K562 (cell line): ENCODE data around the gene TMEM179. TPM values are rescaled to one million over a fixed set of nuclear protein-coding genes. Genes with fewer than 3 reads are reported as not detected.

Experiments used
- ATAC-seq: fragments of 200-7000 bp; cut with Tn5 transposase; 3 replicates; pipeline ENCODE4 v1.9.1; 2020; ENCODE audit warnings: moderate library complexity
- BruUV-seq: library from RNA; stranded (reverse); fragments of 400-500 nt; replicated peaks from 2 replicates; lab custom pipeline; 2021; lab: Mats Ljungman, UMichigan
- CTCF ChIA-PET: fragments of 300-600 bp; formaldehyde crosslinking; extraction: SDS; loops from one replicate; lab custom pipeline; 2021; ENCODE audit warnings: low intra/inter-chr PET ratio; lab: Yijun Ruan, JAX
- POLR2A ChIA-PET: fragments of 300-600, 350-650 bp; sonication (Branson Sonifier 250); formaldehyde crosslinking; extraction: SDS; loops from one replicate; lab custom pipeline; 2021; ENCODE audit warnings: antibody characterized with exemption, inconsistent platforms; lab: Yijun Ruan, JAX
- DNase-seq, 4 experiments: peaks; one replicate each; pipeline versions ENCODE4 v3.0.0 to v3.0.0-alpha.2; 2011 to 2018; ENCODE audit warnings: low spot score in 3 of 4, mixed read lengths in 3 of 4; ENCODE audit errors: extremely low read depth in 1 of 4
- FAIRE-seq: peaks from 2 replicates; lab custom pipeline; 2011; peaks lifted over from hg19 to GRCh38; lab: Jason Lieb, UNC
- H2AFZ ChIP-seq: 2 replicates; pipeline ENCODE4 v1.6.0; 2011; ENCODE audit warnings: low read depth, low read length, control low read depth, inconsistent platforms
- H3K27ac ChIP-seq: fragments of 200-600 bp; 3 replicates; pipeline ENCODE4 v1.8.0; 2011; ENCODE audit warnings: low read depth, mild to moderate bottlenecking, control low read depth, inconsistent platforms, low read length, moderate library complexity, mixed read lengths; ENCODE audit errors: extremely low read depth
- H3K27me3 ChIP-seq, 2 experiments: fragments of 300-600 bp in 1 of 2; 2 replicates in 1 of 2; 3 replicates in 1 of 2; pipeline versions ENCODE4 v1.6.0 to v1.8.0; 2011; ENCODE audit warnings: inconsistent platforms in 2 of 2, low read length in 2 of 2, mild to moderate bottlenecking in 1 of 2, mixed read lengths in 1 of 2, moderate library complexity in 1 of 2; ENCODE audit not compliant: control insufficient read depth in 2 of 2, insufficient read depth in 2 of 2
- H3K36me3 ChIP-seq: fragments of 300-600 bp; 3 replicates; pipeline ENCODE4 v1.8.0; 2011; ENCODE audit warnings: mild to moderate bottlenecking, low read length, inconsistent platforms; ENCODE audit not compliant: control insufficient read depth, insufficient read depth
- H3K4me1 ChIP-seq, 2 experiments: fragments of 200-600 bp in 1 of 2; replicated peaks in 1 of 2; 2 replicates in 1 of 2; 3 replicates in 1 of 2; pipeline versions ENCODE4 v1.5.1 to v1.8.0; 2011; ENCODE audit warnings: inconsistent platforms in 2 of 2, low read length in 2 of 2, mild to moderate bottlenecking in 1 of 2, mixed read lengths in 1 of 2, moderate library complexity in 1 of 2; ENCODE audit not compliant: control insufficient read depth in 2 of 2, insufficient read depth in 2 of 2
- H3K4me2 ChIP-seq: 2 replicates; pipeline ENCODE4 v1.6.1; 2011; ENCODE audit warnings: low read length, control low read depth, inconsistent platforms, mixed read lengths; ENCODE audit not compliant: insufficient read depth
- H3K4me3 ChIP-seq: fragments of 200-600 bp; sonication (generic), shearing (Covaris generic); 2 replicates; pipeline ENCODE4 v1.5.1; 2016; ENCODE audit warnings: control low read depth, inconsistent platforms
- H3K79me2 ChIP-seq: fragments of 200-600 bp; 3 replicates; pipeline ENCODE4 v1.8.0; 2011; ENCODE audit warnings: low read length, inconsistent platforms; ENCODE audit not compliant: control insufficient read depth, insufficient read depth
- H3K9ac ChIP-seq, 2 experiments: 2 replicates each; pipeline versions ENCODE4 v1.6.0 to v1.6.1; 2011; ENCODE audit warnings: low read depth in 2 of 2, low read length in 2 of 2, control low read depth in 1 of 2, inconsistent platforms in 1 of 2, mild to moderate bottlenecking in 1 of 2, mixed read lengths in 1 of 2; ENCODE audit not compliant: insufficient read depth in 1 of 2
- H3K9me1 ChIP-seq: one replicate; pipeline ENCODE4 v1.6.0; 2011; ENCODE audit warnings: inconsistent platforms, mild to moderate bottlenecking, low read length, moderate library complexity; ENCODE audit not compliant: control insufficient read depth, insufficient read depth
- H3K9me3 ChIP-seq: replicated peaks from 2 replicates; pipeline ENCODE4 v1.5.1; 2011; ENCODE audit warnings: low read depth, low read length, inconsistent platforms; ENCODE audit not compliant: control insufficient read depth, insufficient read depth
- H4K20me1 ChIP-seq: replicated peaks from 2 replicates; pipeline ENCODE4 v1.6.1; 2011; ENCODE audit warnings: low read length, inconsistent platforms, mixed read lengths; ENCODE audit not compliant: control insufficient read depth, insufficient read depth
- HDAC3 ChIP-seq: fragments of 450-650 bp; IDR thresholded peaks from 2 replicates; pipeline ENCODE4 v1.6.1; 2018; ENCODE audit warnings: borderline replicate concordance, mild to moderate bottlenecking, moderate library complexity; ENCODE audit not compliant: partially characterized antibody
- HDGF ChIP-seq: fragments of 450-650 bp; IDR thresholded peaks from 2 replicates; pipeline ENCODE4 v1.6.1; 2016
- KLF10 ChIP-seq: fragments of 250-450 bp; sonication (Bioruptor Pico); IDR thresholded peaks from 2 replicates; pipeline ENCODE4 v1.6.1; 2021; ENCODE audit warnings: matching md5 sums
- LEF1 ChIP-seq: fragments of 450-650 bp; IDR thresholded peaks from 2 replicates; pipeline ENCODE4 v1.6.1; 2016; ENCODE audit warnings: mild to moderate bottlenecking
- MAFK ChIP-seq: IDR thresholded peaks from 2 replicates; pipeline ENCODE4 v1.6.1; 2011; ENCODE audit warnings: low read length, improper control_type of control experiment
- MYC ChIP-seq, 2 experiments: fragments of 250-450 bp in 1 of 2; sonication (Bioruptor Pico) in 1 of 2; IDR thresholded peaks; 2 replicates each; pipeline versions ENCODE4 v1.5.1 to v1.6.1; 2012 to 2021; ENCODE audit warnings: low read depth in 2 of 2, borderline replicate concordance in 1 of 2, improper control_type of control experiment in 1 of 2, low read length in 1 of 2, mild to moderate bottlenecking in 1 of 2, moderate library complexity in 1 of 2
- NR2C1 ChIP-seq, 2 experiments: fragments of 450-650 bp; IDR thresholded peaks; 2 replicates each; pipeline ENCODE4 v1.6.1; 2017; ENCODE audit warnings: mild to moderate bottlenecking in 2 of 2, antibody characterized with exemption in 1 of 2, inconsistent platforms in 1 of 2, missing compliant biosample characterization in 1 of 2, missing genetic modification characterization in 1 of 2
- SIN3B ChIP-seq: fragments of 450-650 bp; IDR thresholded peaks from 2 replicates; pipeline ENCODE4 v1.6.1; 2017; ENCODE audit warnings: low read depth, mild to moderate bottlenecking, moderate library complexity
- ZNF444 ChIP-seq: fragments of 250-450 bp; sonication (Bioruptor Pico); IDR thresholded peaks from 2 replicates; pipeline ENCODE4 v1.4.0; 2020; ENCODE audit warnings: mild to moderate bottlenecking, moderate library complexity
- ZNF75A ChIP-seq: fragments of 450-650 bp; formaldehyde crosslinking; IDR thresholded peaks from 2 replicates; pipeline ENCODE4 v1.4.0; 2020; ENCODE audit warnings: mild to moderate bottlenecking
- WGBS: fragments of 100-300 bp; shearing (Covaris generic); methylation state at CpG from one replicate; pipeline ENCODE4 v1.1.6; 2016; ENCODE audit warnings: low coverage, mixed read lengths; ENCODE audit not compliant: insufficient coverage; ENCODE audit errors: missing lambda C conversion rate; 5-methylcytosine and 5-hydroxymethylcytosine counted together
- in situ Hi-C: fragments of 300-500 bp; cut with MboI; formaldehyde crosslinking; loops from 4 replicates; pipeline ENCODE4 v1.15.0; 2018; ENCODE audit warnings: inconsistent platforms, mixed read lengths
- intact Hi-C: fragments of 100-400 bp; cut with micrococcal nuclease; formaldehyde crosslinking; loops from 2 replicates; pipeline ENCODE4 v1.14.2; 2022
- polyA plus RNA-seq, 8 experiments: library from polyadenylated mRNA; depleted of rRNA in 4 of 8; stranded (reverse) in 5 of 8; unstranded in 3 of 8; fragments of >200 nt; fragmentation: Nextera tagmentation in 2 of 8; fragmentation: Illumina TruSeq in 1 of 8; extraction: Ambion mirVana in 2 of 8; extraction: Trizol in 1 of 8; gene quantifications; 2 replicates each; pipeline versions ENCODE4 v1.2.1 to v1.2.3, GENCODE V29; 2011 to 2014; ENCODE audit warnings: inconsistent platforms in 1 of 8, missing spikeins in 1 of 8
- total RNA-seq, 7 experiments: library from RNA; depleted of rRNA in 6 of 7; stranded (reverse); fragments of >200 nt in 6 of 7; fragmentation: Illumina TruSeq in 2 of 7; extraction: Trizol in 2 of 7; gene quantifications; 2 replicates each; pipeline versions ENCODE4 v1.2.1 to v1.2.3, GENCODE V29; 2011 to 2021; ENCODE audit warnings: low replicate concordance in 1 of 7
- TF ChIP-seq, protein P1 (sequence below), 2 experiments: fragments of 150-350 bp in 1 of 2; IDR thresholded peaks; 2 replicates each; pipeline ENCODE4 v1.6.1; 2012 to 2016; ENCODE audit warnings: low read depth in 2 of 2, low read length in 2 of 2, mild to moderate bottlenecking in 1 of 2, moderate library complexity in 1 of 2
- TF ChIP-seq, protein P2 (sequence below): fragments of 450-650 bp; IDR thresholded peaks from 2 replicates; pipeline ENCODE4 v1.6.1; 2016; ENCODE audit warnings: missing biosample characterization, missing genetic modification characterization
- TF ChIP-seq, protein P3 (sequence below), 2 experiments: IDR thresholded peaks; 2 replicates each; pipeline ENCODE4 v1.6.1; 2011; ENCODE audit warnings: borderline replicate concordance in 1 of 2, control low read depth in 1 of 2, low read depth in 1 of 2, low read length in 1 of 2, mild to moderate bottlenecking in 1 of 2, mixed read lengths in 1 of 2, moderate library complexity in 1 of 2; ENCODE audit not compliant: insufficient read depth in 1 of 2, insufficient read length in 1 of 2, poor library complexity in 1 of 2, severe bottlenecking in 1 of 2; ENCODE audit errors: extremely low read depth in 1 of 2

Gene TMEM179
- total and polyA plus RNA-seq, 9 of the 15 experiments (the other 6 are each of a cell fraction or from before 2014, with no cell fraction given) = not detected

DNA sequence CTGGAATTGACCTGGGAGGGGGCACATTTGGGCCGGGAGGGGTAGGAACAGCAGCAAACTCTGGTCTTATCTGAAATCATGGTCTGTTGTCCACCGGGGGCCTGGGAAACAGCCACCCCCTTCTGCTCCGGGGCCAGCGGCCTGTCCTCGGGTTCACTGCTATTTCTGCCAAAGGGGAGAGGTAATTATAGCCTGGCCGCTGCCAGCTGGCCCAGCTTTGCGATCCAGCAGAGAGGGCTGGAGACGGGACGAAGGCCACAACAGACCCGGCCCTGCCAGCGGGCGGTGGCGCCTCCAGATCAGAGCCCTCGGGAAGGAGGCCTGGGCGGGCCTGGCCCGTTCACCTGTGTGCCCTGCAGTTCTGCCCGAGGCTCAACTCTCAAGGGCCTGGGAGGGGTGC lies 25.1 kb downstream of the TMEM179 start, which contains the start of gene C14orf180:
C14orf180 (plus strand) TSS at position 258 of the 400 bp plus-strand sequence. CDS start 6,667 bp downstream, outside the sequence.
- H3K9ac ChIP-seq = 0 out of 4 replicates have a peak within 1 kb of the TSS, but pooled peaks of 1 of the 2 experiments have one; percentile 26
- ATAC-seq = no peak
- H3K36me3 ChIP-seq = no peaks in the 10 kb centered on the region
- WGBS = 7% methylated on average over 9 of the region's 17 CpGs
- peaks cover 0 to 5% of the 10 kb centered on the region in 2 experiments; a peak in 1 of 5 replicates for H3K27me3 ChIP-seq
- peaks cover 26 to 94% of the 10 kb centered on the region in 2 experiments for H3K4me1 ChIP-seq
- H3K27ac ChIP-seq = no peak within 1 kb of the TSS
- in situ Hi-C loops (no loop called here), intact Hi-C loops (no loop called here)
- H3K79me2 ChIP-seq = no peaks in the 10 kb centered on the region
- POLR2A ChIA-PET = no interaction called here
- H3K4me2 ChIP-seq = no peak within 1 kb of the TSS
- no peaks in the 10 kb centered on the region for H3K9me3 ChIP-seq
- H2AFZ ChIP-seq = no peak within 1 kb of the TSS
- BruUV-seq = no TSS peak
- no peak for TF ChIP-seq SIN3B
- TF ChIP-seq HDAC3 = no peak
- no peak for TF ChIP-seq ZNF444 (CRISPR knock-in tag)
- TF ChIP-seq, protein P1, sequence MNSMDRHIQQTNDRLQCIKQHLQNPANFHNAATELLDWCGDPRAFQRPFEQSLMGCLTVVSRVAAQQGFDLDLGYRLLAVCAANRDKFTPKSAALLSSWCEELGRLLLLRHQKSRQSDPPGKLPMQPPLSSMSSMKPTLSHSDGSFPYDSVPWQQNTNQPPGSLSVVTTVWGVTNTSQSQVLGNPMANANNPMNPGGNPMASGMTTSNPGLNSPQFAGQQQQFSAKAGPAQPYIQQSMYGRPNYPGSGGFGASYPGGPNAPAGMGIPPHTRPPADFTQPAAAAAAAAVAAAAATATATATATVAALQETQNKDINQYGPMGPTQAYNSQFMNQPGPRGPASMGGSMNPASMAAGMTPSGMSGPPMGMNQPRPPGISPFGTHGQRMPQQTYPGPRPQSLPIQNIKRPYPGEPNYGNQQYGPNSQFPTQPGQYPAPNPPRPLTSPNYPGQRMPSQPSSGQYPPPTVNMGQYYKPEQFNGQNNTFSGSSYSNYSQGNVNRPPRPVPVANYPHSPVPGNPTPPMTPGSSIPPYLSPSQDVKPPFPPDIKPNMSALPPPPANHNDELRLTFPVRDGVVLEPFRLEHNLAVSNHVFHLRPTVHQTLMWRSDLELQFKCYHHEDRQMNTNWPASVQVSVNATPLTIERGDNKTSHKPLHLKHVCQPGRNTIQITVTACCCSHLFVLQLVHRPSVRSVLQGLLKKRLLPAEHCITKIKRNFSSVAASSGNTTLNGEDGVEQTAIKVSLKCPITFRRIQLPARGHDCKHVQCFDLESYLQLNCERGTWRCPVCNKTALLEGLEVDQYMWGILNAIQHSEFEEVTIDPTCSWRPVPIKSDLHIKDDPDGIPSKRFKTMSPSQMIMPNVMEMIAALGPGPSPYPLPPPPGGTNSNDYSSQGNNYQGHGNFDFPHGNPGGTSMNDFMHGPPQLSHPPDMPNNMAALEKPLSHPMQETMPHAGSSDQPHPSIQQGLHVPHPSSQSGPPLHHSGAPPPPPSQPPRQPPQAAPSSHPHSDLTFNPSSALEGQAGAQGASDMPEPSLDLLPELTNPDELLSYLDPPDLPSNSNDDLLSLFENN (IDR thresholded peaks at IDR 0.05; ENCODE audit: low read depth in 2 of 2, low read length in 2 of 2) = no peak
- no peak for TF ChIP-seq ZNF75A
- TF ChIP-seq, protein P2, sequence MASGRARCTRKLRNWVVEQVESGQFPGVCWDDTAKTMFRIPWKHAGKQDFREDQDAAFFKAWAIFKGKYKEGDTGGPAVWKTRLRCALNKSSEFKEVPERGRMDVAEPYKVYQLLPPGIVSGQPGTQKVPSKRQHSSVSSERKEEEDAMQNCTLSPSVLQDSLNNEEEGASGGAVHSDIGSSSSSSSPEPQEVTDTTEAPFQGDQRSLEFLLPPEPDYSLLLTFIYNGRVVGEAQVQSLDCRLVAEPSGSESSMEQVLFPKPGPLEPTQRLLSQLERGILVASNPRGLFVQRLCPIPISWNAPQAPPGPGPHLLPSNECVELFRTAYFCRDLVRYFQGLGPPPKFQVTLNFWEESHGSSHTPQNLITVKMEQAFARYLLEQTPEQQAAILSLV (tag) = no peak
- TF ChIP-seq MYC (IDR thresholded peaks at IDR 0.05; ENCODE audit: low read depth, low read length) = no peak
- TF ChIP-seq MYC (CRISPR knock-in tag; IDR thresholded peaks at IDR 0.05; ENCODE audit: borderline replicate concordance, low read depth) = no peak
- no peak for TF ChIP-seq LEF1
- TF ChIP-seq HDGF = no peak
- no peak for TF ChIP-seq KLF10 (CRISPR knock-in tag)
- no peak for TF ChIP-seq NR2C1 (IDR thresholded peaks at IDR 0.05)
- TF ChIP-seq NR2C1 (tag; IDR thresholded peaks at IDR 0.05) = no peak
- TF ChIP-seq, protein P3, sequence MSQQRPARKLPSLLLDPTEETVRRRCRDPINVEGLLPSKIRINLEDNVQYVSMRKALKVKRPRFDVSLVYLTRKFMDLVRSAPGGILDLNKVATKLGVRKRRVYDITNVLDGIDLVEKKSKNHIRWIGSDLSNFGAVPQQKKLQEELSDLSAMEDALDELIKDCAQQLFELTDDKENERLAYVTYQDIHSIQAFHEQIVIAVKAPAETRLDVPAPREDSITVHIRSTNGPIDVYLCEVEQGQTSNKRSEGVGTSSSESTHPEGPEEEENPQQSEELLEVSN (IDR thresholded peaks at IDR 0.05; ENCODE audit: borderline replicate concordance in 1 of 2, extremely low read depth in 1 of 2, insufficient read depth in 1 of 2, insufficient read length in 1 of 2, low read depth in 1 of 2, low read length in 1 of 2, poor library complexity in 1 of 2, severe bottlenecking in 1 of 2) = no peak
- TF ChIP-seq MAFK = no peak
- TF ChIP-seq, all 486 proteins: peak for 0
- CTCF ChIA-PET = no interaction called here
- H3K9me1 ChIP-seq = no peaks in the 10 kb centered on the region
- DNase-seq (no peak), FAIRE-seq (no peak)
- no peaks in the 10 kb centered on the region for H4K20me1 ChIP-seq
- no peak within 1 kb of the TSS for H3K4me3 ChIP-seq
